GM18861 (cell line): ENCODE data around the gene DCBLD2.
A peak's percentile ranks its signal among the peaks of the same experiment; 100 is the strongest.
"Not testable (repeated sequence)": the region's sequence is repeated elsewhere in the genome, so short reads cannot be mapped to it uniquely, and the experiment has no call there.

ENCODE experiments used
- ATAC-seq: cut with Tn5 transposase; IDR thresholded peaks from one replicate; pipeline ENCODE4 v1.9.1; 2021; ENCODE audit not compliant: unreplicated experiment

DCBLD2 gene

GRCh38 chr3:98839846-98840245 is 61.6 kb downstream of the DCBLD2 start:
- ATAC-seq = no peak

DNA sequence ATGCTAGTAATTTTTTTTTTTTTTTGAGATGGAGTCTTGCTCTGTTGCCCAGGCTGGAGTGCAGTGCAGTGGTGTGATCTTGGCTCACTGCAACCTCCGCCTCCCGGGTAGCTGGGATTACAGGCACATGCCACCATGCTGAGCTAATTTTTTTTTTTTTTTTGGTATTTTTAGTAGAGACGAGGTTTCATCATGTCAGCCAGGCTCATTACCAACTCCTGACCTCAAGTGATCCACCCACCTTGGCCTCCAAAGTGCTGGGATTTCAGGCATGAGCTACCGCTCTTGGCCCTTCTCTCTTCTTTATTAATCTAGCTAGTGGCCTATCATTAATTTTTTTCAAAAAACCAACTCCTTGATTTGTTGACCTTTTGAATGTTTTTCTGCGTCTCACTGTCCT is 70.4 kb downstream of the DCBLD2 start:
- ATAC-seq = not testable (repeated sequence)

GRCh38 chr3:98829246-98829832 is 72.2 kb downstream of the DCBLD2 start:
- no peak for ATAC-seq

DNA sequence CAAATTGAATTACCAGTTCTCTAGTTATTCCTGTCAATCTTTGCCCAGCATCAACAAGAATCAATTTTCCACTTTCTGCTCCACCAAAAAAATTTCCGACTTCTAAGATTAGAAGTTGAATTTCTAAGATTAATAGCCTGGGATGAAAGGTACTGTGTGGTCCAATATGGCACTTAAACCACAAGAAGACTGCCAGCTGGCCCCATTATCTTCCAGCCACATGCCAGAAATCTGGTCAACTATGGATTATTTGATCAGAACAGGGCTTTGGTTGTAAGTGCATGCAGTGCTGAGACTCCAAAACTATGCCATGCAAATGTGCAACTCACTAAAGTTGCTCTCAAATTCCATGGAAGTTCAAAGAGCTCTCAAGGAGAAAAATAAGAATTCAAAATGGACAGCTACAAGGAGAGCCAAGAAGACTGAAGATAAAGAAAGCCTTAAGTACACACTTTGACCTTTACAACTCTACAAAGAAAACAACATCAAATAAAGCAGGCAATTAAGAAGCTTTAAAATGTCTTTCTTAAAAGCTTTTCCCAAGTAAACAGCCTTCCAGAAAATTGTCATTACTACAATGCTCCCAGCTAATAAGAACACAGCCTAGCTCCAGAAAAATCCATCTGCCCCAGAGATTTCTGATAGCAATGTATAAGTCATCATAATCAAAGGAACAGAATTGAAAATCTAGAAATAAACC is 74.1 kb downstream of the DCBLD2 start:
- no peak for ATAC-seq

DNA sequence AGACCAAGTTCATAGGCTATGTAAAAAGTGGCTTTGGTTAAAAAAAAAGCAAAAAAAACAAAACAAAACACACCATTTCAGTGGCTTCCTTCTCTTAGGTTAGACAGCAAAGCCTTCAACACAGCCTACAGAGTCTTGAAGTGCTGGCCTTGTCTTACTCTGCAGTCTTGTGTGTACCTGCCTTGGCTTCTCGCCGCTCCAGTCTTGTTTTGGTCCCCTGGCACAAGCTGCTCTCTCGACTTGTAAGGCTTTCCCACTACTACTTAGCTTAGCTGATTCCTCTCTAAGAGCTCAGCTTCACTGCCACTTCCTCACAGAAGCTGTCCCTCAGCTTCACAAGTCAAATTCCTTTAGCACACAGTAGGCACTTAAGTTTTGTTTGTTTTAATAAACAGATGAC is 75.4 kb downstream of the DCBLD2 start:
- no peak for ATAC-seq

DNA sequence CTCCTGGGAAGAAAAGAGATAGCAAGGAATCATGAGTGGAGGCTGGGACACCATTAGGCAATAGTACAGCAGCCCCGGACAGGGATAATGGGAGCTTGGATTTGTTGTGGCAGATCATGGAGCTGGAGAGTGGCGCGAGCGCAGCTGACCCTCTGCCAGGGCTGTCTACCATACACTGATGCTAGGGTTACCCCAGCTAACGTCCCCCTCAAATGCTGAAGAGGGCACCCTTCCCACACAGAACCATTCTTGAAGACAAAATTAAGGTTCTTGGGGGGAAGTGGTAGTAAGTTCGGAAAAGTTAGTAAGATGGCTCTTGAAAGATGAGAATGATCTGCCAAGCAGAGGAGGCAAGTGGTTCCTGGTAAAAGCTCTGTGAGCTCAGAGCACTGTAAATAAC is 77.2 kb downstream of the DCBLD2 start:
- no peak for ATAC-seq

GRCh38 chr3:98823791-98824190 is 77.7 kb downstream of the DCBLD2 start:
- no peak for ATAC-seq

- no peak for ATAC-seq
Measured at GRCh38 chr3:98821063-98821462, 80.4 kb downstream of the DCBLD2 start.

DNA sequence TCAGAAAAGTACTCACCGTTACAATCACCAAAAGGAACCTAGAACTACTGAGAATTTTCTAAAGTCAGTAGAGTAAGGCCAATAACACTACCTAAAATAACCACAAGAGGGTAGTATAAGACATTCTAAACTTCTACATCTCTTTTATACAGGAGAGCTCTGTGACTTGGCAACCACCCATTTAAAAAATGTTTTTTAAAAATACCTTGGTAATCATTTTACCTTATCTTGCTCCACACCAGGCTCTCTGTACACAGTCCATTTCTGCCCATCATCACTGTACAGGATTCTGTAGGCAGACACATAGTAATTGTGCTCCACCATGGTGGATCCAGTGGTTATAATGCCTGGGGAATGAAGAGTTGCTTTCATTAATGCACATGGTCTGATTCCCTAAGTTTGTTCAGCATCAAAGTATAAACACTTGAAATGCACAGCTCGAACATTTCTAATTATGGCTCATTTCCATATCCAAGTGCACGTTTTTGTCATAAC is 83.9 kb downstream of the DCBLD2 start:
- ATAC-seq = peak; percentile 80

DNA sequence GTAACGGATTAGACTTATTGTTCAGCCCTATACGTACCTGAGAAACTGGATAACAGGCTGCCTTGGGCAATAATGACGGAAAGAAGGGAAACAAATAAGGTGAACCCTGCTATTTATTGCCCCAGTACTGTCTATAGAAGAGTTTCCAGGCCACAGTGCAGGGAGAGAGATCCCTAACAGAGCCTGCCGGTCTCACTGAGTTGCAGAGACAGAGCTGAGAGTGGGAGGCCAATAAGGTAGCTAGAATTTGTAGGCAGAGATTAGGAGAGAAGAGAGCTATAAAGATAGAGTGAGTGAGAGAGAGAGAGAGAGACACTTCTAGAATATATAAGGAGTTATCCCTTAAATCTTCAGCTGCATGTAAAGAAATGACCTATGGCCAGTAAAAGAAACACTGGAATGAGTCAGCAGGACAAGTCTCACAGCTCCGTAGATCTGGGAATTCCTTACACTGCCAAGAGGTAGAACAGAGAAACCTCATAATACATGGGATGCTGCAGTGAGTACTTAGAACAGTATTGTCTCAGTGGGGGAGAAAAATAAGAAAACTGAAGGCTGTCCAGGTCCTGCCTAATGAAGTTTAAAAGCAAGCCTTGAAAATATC is 86.6 kb downstream of the DCBLD2 start:
- no peak for ATAC-seq

- peak; percentile 60 for ATAC-seq
Measured at GRCh38 chr3:98812851-98813374, 88.6 kb downstream of the DCBLD2 start.

DNA sequence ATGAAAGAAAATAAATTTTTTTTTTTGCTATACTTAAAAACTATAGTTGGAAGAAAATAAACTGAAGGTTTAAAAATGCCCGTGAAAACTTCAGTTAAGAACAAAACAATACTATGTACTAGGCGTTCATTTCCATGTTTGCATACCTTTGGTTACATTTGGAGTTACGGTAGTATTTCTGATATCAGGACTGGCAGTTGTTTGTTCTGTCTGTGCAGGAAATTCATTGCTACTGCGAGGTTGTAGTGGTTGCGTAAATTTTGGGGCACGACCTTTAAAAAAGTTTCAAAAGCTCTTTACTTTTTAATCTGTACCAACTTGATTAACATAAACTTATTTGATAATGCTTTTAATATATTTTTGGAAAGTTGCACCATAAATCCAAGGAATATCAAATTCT is 90.4 kb downstream of the DCBLD2 start:
- no peak for ATAC-seq

- ATAC-seq = no peak
Measured at GRCh38 chr3:98809557-98809956, 91.9 kb downstream of the DCBLD2 start.

DNA sequence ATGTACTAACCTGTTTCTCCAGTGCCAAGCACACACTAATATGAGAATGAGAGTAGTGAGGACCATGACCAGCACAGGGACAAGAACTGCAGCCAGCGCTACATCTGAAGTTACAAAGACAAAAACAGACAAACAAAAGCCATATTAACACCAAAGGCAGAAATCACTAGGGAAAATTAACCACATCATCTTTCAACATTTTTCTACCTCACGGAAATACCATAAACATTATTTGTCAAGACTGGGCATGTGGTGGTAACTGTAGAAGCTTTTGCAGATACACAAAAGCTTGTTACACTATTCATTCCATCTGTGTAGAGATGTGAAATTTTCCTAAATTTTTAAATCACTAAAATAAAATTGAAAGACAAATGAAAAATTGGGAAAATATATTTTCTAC is 93.4 kb downstream of the DCBLD2 start:
- ATAC-seq = no peak

- no peak for ATAC-seq
Measured at GRCh38 chr3:98807561-98807960, 93.9 kb downstream of the DCBLD2 start.

DNA sequence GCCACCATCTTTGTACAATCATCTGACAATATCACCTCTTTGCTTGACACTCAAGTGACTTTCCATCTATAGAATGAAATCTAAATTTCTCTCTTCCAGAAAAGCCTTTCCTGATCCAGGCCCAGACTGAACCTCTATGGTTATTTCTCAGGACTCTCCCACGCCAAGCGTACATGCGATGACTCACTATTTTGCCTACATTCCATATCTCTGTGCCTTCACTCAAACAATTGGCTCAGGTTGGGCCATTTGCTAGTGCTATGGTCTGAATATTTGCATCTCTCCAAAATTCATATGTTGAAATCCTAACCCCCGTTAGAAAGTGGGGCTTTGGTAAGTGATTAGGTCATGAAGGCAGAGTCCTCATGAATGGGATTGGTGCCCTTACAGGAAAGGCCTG is 94.5 kb downstream of the DCBLD2 start:
- ATAC-seq = no peak

GRCh38 chr3:98806521-98806920 is 95.0 kb downstream of the DCBLD2 start:
- no peak for ATAC-seq

DNA sequence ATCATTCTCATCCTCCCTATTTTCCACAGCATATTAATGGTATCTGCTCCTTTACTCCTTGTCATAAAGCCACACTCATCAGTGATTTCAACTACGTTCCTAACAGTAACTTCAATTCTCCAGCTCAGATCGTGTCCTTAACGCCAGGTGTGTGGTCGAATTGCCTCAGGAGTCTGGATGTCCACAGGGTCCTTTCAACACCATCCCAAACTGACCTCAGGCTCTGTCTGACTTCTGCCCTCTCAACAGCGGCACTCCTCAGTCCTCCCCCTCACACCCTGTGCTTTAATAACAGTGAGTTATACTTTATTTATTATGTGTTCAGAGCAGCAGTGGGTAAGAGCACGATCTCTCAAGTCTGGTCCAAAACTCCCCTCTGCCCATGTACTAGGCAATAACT is 95.9 kb downstream of the DCBLD2 start:
- no peak for ATAC-seq

DNA sequence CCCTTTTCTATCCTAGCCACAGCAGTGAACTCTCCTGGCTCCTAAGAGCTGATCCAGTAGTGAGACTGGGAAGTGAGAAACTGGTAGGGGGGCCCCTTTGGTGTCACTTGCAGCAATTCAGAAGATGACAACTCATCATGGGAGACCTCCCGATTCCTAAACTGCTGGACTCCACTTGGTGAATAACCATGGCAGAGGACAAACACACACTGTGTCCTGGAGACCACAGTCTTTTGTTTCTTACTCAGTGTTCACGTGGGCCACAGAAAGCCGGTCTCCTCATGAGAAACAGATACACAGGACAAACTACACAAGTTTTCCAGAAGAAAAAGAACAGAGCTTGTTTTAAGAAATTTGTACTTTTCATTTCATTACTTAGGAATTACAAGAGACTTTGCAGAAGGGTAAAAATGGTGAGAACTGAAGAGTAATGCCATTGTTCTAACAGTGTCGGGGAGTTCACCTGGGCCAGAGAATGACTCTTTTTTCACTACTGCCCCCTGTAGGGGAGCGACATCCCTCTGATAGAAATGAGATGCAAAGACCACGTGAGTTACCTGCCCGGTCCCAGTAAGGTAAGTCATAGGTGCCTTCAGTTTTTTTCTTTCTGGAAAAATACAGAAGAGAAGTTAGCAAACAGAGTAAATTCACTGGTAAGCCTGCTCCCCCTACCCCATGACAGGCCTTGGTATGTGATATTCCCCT is 100.3 kb downstream of the DCBLD2 start:
- no peak for ATAC-seq

DNA sequence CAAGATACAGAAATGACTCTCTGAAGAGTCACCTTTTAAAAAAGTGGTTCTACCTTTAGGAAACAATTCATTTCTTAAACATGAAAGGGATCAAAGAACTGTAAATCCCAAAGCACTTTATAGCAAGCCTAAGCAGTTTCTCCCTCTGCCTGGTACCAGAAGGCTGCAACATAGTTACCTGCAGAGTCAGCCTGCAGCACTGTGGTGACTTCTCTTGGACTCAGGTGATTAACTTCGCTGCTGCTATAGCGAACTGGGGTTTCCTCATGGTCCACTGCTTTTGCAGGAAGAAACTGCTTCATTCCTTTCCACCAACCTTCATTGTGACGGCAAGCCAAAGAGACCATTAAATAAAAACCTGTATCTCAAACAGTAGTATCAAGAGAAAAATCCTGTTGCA is 101.1 kb downstream of the DCBLD2 start:
- no peak for ATAC-seq

- no peak for ATAC-seq
Measured at GRCh38 chr3:98799479-98799878, 102.0 kb downstream of the DCBLD2 start.

- no peak for ATAC-seq
Measured at GRCh38 chr3:98798820-98799219, 102.7 kb downstream of the DCBLD2 start.
